ENCODE measurements around the gene PODN.

The PODN gene

GRCh38 chr1:53050310-53050709 is 11.7 kb upstream of the PODN start:
- TF ChIP-seq CTCF (IDR thresholded peaks at IDR 0.05; ENCODE audit: low read depth, low read length): no peak
- no peak overlapping the region for H3K4me3 ChIP-seq (ENCODE audit: low read depth, low read length)

GRCh38 chr1:53051676-53052075 is 10.3 kb upstream of the PODN start:
- no peak overlapping the region for H3K4me3 ChIP-seq (ENCODE audit: low read depth, low read length)
- no peak for TF ChIP-seq CTCF (IDR thresholded peaks at IDR 0.05; ENCODE audit: low read depth, low read length)

GRCh38 chr1:53057127-53057526 is 4.9 kb upstream of the PODN start:
- no peak for TF ChIP-seq CTCF (IDR thresholded peaks at IDR 0.05; ENCODE audit: low read depth, low read length)
- no peak overlapping the region for H3K4me3 ChIP-seq (ENCODE audit: low read depth, low read length)

- H3K4me3 ChIP-seq (ENCODE audit: low read depth, low read length): no peak overlapping the region
- TF ChIP-seq CTCF (IDR thresholded peaks at IDR 0.05; ENCODE audit: low read depth, low read length): no peak
Measured at GRCh38 chr1:53060579-53060978, 1.4 kb upstream of the PODN start.

- TF ChIP-seq CTCF (IDR thresholded peaks at IDR 0.05; ENCODE audit: low read depth, low read length): no peak
- H3K4me3 ChIP-seq (ENCODE audit: low read depth, low read length): peak overlapping the region; percentile 70
Measured at GRCh38 chr1:53061123-53061858, 722 bp upstream of the PODN start.

- TF ChIP-seq CTCF (IDR thresholded peaks at IDR 0.05; ENCODE audit: low read depth, low read length): no peak
- H3K4me3 ChIP-seq (ENCODE audit: low read depth, low read length): peak overlapping the region; percentile 70
Measured at GRCh38 chr1:53062708-53063591, 937 bp downstream of the PODN start.

All from WI38 (cell line).